GDM1 (cell line): ENCODE results near the gene CD58.

ENCODE experiments used
- DNase-seq: peaks from one replicate; lab custom pipeline; 2025; lab: John Stamatoyannopoulos, UW

CD58 gene

GRCh38 chr1:116538544-116538943 lies 32.3 kb downstream of the CD58 start:
- DNase-seq: no peak

DNA sequence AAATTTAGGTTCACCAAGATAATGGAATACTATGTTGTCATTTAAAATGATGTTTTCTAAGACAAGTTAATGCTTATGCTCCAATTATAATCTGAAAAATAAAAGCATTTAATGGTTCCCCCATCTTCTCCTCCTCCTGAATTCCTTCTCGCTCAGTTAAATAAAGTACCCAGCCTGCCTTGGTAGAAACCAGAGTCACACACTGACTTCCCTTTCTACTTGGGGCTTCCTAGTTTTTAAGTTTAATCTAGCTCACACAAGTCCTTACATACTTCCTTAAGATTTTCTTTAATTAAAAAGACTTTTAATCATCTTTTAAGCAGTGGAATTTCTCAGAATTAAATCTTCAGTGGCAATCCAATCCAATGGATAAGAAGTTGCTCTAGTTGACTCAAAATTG lies 32.9 kb downstream of the CD58 start:
- DNase-seq: no peak

DNA sequence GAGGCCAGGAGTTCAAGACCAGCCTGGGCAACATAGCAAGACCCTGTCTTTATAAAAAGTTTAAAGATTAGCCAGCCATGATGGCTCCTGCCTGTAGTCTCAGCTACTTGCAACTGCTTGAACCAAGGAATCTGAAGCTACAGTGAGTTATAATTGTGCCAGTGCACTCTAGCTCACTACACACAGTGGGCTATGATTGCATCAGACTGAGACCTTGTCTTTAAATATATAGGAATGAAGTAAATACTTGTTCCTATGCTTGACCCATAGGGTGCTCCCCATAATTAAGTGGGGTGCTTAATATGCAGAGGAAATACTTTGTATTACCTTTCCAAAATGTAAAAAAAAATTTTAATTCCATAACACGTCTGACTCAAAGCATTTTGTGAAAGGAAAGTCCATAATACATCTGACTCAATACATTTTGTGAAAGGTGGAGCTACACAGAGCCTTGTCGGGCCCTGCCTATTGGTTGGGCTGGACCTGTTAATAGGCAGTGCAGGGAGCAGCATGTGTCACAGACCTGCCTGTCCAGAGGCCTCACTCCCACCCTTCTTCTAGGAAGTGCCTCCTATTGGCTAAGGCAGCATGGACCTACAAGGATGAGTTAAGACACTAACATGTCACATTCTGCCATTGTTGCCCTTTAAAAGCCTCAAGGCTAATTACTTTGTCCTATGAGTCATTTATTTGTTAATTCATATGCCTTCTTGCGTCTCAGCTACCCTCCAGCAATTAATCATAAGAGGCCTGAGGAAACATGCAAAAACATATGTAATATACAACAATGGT lies 33.6 kb downstream of the CD58 start:
- no peak for DNase-seq

GRCh38 chr1:116534014-116534739 lies 36.6 kb downstream of the CD58 start:
- no peak for DNase-seq

DNA sequence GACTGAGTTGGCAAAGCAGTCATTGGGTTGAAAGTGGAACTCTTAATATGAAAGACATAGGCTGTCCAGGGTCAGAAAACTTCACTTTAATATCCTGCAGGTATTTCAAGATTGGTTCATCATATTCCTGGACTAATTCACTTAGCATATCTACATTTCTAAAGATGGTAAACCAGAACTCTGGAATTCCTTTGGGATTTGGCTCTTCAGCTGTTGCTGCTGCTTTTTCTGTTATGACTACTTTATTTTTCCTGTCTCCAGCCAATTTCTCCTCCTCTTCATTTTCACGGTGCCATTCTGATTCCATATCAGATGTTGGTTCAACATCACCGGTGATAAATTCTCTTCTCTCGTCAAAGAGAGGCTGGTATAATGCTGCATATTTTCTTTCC lies 37.4 kb downstream of the CD58 start:
- no peak for DNase-seq

GRCh38 chr1:116532671-116533428 lies 38.0 kb downstream of the CD58 start:
- no peak for DNase-seq

GRCh38 chr1:116531917-116532316 lies 38.9 kb downstream of the CD58 start:
- no peak for DNase-seq

- no peak for DNase-seq
Measured at GRCh38 chr1:116529681-116530080, 41.1 kb downstream of the CD58 start.

GRCh38 chr1:116529199-116529631 lies 41.6 kb downstream of the CD58 start:
- no peak for DNase-seq

DNA sequence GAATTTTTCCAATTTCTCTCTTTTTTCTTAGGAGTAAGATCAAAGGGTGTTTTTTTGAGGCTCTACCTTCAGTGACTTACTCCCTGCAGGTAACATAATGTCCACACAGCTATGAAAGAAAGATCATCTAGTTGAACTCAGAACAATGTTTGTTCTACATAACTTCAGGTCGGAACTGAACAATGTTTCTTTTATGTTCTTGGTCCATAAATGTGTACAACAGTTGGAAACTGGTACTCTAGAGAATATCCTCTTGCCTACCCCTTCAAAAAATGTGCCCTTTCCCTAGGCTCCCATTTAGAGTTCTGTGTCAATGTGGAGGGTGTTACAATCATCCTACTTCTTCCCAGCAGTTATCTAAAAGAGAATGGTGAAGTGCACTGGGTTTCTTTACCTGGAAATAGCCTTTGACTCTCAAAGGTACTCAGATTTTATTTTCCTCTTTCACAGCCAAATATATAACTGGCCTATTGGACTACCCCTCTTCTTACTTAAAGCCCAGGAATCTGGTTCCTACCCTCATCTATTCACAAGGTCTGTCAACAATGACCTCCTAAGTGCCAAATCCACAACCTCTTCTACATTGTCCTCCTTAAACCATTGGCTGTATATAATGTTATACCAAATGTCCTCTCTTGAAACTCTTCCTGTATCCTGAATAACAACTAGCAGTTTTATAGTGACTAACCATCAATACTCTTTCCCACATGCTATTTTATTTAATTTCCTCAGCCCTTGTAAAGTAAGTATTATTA lies 42.3 kb downstream of the CD58 start:
- no peak for DNase-seq

GRCh38 chr1:116525440-116525839 lies 45.4 kb downstream of the CD58 start:
- no peak for DNase-seq

- DNase-seq: no peak
Measured at GRCh38 chr1:116521186-116521585, 49.6 kb downstream of the CD58 start.

GRCh38 chr1:116518400-116518799 lies 52.4 kb downstream of the CD58 start:
- DNase-seq: no peak

DNA sequence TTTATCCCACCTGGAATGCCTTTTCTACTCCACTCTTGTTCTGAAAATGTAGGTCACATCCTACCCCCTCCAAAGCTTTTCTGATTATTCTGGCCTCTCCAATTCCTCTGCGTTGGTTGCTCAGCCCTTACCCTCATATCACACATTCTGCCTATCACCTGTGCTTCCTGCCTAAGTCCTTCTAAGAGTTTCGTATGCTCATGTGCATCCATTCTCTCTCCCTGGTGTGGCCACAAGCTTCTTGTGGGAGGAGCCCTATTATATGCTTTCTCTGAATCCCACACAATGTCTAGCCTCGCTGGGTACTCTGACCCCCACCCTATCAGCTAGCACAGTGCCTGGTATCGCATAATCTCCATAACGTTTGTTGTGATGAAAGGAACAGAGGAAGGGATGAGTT lies 54.2 kb downstream of the CD58 start:
- DNase-seq: no peak

DNA sequence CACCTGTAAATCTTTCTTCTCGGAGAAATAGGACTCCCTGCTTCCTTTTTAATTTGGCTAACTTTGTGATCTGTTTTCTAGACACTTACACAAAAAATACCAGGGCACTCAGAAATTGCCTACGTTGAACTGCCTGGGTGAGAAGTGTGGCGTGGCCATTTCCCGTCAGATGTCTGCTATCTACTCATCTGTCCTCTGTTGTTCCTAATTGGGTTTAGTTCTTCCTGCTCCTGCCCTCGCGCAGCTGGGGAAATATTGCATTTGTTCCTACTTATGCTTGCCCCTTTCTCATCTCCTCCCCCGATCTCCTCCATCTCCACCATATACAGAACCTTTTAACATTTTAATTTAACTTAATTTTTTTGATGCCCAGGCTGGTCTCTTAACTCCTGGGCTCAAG lies 55.1 kb downstream of the CD58 start:
- DNase-seq: no peak

DNA sequence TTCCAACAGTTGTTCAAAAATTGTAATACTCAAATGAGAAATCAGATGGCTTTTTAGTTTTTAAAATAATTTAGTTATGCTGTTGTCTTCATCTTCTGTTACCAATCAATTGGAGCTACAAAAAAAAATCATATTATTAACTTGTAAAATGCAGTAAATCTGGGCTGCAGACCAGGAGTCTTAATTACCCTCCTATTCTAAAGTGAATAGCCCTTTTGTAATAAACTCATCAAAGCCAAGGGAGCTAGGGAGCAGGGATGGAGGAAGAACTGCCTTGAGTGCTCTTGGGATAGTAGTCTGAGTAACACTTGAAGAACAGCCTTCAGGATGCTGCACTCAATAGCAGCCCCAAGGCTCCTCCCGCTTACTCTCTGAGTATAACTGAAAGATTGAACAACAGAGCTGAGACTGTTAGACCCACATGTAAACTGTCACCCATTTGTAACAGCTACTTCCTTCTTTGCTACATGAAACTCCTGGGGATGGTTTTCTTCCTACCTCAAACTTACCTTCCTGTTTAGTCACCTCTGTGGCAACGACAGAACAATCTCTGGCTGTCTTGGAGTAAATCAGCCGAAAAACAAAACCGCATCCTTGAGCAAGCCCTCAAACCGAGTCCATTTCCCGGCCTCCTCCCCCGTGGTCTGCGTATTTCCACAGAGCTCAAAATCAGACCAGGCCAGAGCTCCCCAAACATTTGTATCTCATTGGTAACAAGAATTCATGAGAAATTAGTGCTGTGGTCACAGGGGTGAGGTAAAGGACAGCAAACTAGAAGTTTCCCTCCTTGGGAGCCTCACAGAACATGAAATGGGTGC lies 55.9 kb downstream of the CD58 start:
- peak; percentile 86 for DNase-seq

GRCh38 chr1:116513956-116514355 lies 56.9 kb downstream of the CD58 start:
- DNase-seq: no peak

DNA sequence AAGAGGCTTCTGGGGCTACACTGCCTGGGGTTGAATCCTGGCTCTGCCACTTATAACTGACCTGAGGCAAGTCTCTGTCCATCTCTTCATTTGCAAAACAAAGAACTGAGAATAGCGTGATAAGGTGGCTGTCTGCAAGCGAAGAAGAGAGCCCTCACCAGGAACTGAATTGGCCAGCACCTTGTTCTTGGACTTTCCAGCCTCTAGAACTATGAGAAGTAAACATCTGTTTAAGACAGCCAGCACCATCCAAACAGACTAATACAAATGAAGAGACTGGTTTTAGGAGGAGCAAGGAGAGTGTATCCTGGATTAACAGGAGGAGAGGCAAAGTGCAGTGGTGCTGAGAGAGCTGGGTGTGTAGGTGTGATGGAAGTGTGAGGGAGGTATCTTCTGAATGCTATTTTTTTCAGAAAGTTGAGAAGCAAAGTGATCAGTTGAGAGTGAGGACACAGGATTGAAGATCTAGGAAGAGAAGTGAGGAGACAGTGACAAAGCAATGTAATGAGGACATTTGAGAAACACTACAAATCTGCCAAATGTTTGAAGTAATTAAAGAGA lies 59.3 kb downstream of the CD58 start:
- DNase-seq: no peak

DNA sequence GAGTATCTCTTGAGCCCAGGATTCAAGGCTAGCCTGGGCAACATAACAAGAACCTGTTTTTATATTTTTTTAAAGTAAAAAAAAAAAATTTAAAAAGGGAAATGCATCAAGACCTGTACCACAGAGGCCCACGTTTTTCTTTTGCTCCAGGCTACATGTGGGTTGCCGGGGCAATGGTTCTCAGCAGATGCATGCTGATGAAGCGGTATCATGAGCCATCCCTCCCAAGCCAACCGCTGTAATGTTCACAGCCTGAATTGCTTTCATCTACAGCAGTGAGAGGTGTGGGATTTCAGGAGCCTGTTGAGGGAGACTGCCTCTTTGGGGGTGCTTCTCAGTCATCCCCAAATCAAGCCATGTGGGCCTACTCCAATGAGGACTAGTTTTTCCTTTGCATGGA lies 60.5 kb downstream of the CD58 start:
- DNase-seq: no peak

- no peak for DNase-seq
Measured at GRCh38 chr1:116508984-116509980, 61.5 kb downstream of the CD58 start.
